Tibial artery (tissue), 4 donors: Measurements from ENCODE around the gene SYT6.

Experiments
- DNase-seq, 2 donors: peaks; one replicate each; pipeline ENCODE4 v3.0.0-alpha.2; 2019
- H3K27ac ChIP-seq, 2 donors: fragments of 200-600 bp; sonication (generic) in 1 of 2; 1 replicate in 1 of 2; 2 replicates in 1 of 2; pipeline ENCODE4 v1.5.1; 2018 to 2019; ENCODE audit warnings: mild to moderate bottlenecking in 1 of 2
- H3K27me3 ChIP-seq, 2 donors: fragments of 200-600 bp; sonication (generic) in 1 of 2; one replicate each; pipeline versions ENCODE4 v1.5.1 to v1.6.0; 2016 to 2019
- H3K36me3 ChIP-seq, 3 donors: fragments of 200-600 bp; sonication (generic) in 2 of 3; one replicate each; pipeline ENCODE4 v1.5.1; 2016 to 2019; ENCODE audit warnings: mild to moderate bottlenecking in 2 of 3
- H3K4me1 ChIP-seq, 4 donors: fragments of 200-600 bp; sonication (generic) in 2 of 4; 1 replicate in 3 of 4; 2 replicates in 1 of 4; pipeline ENCODE4 v1.5.1; 2016 to 2019
- H3K4me3 ChIP-seq, 2 donors: fragments of 200-600 bp; sonication (generic) in 1 of 2; 1 replicate in 1 of 2; 2 replicates in 1 of 2; pipeline ENCODE4 v1.5.1; 2018 to 2019; ENCODE audit warnings: mild to moderate bottlenecking in 2 of 2
- H3K9me3 ChIP-seq, 3 donors: fragments of 200-600 bp; sonication (generic) in 1 of 3; one replicate each; pipeline ENCODE4 v1.5.1; 2016 to 2019
- intact Hi-C: fragments of 100-400 bp; cut with DNase I; formaldehyde crosslinking; loops from one replicate; pipeline ENCODE4 v1.15.0; 2023; ENCODE audit warnings: low total_unique reads
- TF ChIP-seq, protein P1 (sequence below), 2 experiments: fragments of 200-600 bp in 1 of 2; fragments of 450-650 bp in 1 of 2; IDR thresholded peaks; one replicate each; pipeline ENCODE4 v1.5.1; 2017 to 2019; ENCODE audit warnings: antibody characterized with exemption in 2 of 2, mild to moderate bottlenecking in 1 of 2, moderate library complexity in 1 of 2

Gene SYT6

DNA sequence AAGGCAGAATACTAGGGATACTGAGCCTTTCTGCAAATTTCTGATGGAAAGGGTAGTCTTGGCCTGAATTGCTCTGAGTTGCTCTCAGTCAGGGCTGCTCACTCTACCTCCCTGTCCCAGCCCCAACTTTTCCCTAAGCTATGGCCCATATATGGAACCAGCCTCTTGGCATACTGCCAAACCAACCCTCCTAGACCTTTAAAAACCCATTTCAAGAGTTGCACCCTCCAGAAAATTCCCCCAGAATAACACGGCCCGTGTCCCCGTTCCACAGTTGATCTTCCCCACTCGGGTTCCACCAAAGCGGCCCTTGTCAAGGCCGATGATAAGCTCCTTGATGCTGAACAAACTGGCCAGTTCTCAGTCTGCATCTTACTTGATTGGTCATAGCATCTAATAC lies 25.4 kb downstream of the SYT6 start:
- no peak overlapping the region for H3K27ac ChIP-seq
- DNase-seq, result no peak

DNA sequence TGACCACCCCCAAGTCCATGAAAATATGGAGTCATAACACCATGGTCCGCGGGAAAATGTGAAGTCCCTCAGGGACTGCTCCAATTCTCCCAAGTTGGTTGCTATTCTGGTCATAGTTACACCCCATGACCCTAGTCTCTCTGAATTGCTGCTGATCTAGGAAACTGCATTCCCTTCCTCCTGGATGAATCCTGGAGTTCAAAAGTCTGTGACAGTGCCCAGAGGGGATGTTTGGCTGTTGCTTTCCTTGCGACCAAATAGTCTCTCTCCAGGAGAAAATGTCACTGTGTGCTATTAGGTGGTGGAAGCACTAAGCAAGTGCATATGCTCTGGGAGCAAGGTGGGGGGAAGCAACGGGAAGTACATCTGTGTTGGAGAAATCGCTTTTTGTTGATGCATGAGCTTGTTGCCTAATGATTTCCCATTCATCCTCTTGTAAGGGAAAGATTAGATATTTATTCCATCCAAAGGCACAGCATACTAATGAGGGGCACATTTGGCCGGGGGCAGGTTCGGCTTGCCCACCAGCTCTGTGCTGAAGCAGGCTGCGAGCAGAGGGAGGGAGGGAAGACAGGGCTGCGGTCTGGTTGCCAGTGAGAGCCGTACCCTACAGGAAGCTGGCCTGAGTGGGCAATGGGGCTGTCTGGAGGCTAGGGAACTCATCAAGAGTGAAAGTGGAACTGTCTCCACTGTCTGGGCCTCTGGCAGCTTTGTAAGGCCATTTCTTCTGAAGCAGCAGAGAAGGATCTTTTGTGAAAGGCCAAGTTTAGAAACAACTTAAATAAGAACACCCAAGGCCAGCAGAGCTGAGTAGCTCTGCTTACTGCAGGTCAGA lies 27.2 kb downstream of the SYT6 start:
- H3K27ac ChIP-seq, result no peak overlapping the region
- peak in 1 of 2 donors; percentile 32 for DNase-seq
- no peaks in the 10 kb centered on the region for H3K9me3 ChIP-seq
- intact Hi-C loops, result no loop called here
- no peak overlapping the region for H3K4me3 ChIP-seq
- H3K4me1 ChIP-seq, result no peaks in the 10 kb centered on the region
- no peaks in the 10 kb centered on the region for H3K36me3 ChIP-seq
- no peaks in the 10 kb centered on the region for H3K27me3 ChIP-seq
- TF ChIP-seq, protein P1, sequence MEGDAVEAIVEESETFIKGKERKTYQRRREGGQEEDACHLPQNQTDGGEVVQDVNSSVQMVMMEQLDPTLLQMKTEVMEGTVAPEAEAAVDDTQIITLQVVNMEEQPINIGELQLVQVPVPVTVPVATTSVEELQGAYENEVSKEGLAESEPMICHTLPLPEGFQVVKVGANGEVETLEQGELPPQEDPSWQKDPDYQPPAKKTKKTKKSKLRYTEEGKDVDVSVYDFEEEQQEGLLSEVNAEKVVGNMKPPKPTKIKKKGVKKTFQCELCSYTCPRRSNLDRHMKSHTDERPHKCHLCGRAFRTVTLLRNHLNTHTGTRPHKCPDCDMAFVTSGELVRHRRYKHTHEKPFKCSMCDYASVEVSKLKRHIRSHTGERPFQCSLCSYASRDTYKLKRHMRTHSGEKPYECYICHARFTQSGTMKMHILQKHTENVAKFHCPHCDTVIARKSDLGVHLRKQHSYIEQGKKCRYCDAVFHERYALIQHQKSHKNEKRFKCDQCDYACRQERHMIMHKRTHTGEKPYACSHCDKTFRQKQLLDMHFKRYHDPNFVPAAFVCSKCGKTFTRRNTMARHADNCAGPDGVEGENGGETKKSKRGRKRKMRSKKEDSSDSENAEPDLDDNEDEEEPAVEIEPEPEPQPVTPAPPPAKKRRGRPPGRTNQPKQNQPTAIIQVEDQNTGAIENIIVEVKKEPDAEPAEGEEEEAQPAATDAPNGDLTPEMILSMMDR (IDR thresholded peaks at IDR 0.05), result no peak

More for the DNA sequence above, 25.4 kb downstream of the SYT6 start:
- H3K36me3 ChIP-seq, result no peaks in the 10 kb centered on the region
- H3K27me3 ChIP-seq, result no peaks in the 10 kb centered on the region
- no peaks in the 10 kb centered on the region for H3K4me1 ChIP-seq
- TF ChIP-seq, protein P1 (IDR thresholded peaks at IDR 0.05), result no peak
- intact Hi-C loops, result no loop called here
- no peak overlapping the region for H3K4me3 ChIP-seq
- no peaks in the 10 kb centered on the region for H3K9me3 ChIP-seq

DNA sequence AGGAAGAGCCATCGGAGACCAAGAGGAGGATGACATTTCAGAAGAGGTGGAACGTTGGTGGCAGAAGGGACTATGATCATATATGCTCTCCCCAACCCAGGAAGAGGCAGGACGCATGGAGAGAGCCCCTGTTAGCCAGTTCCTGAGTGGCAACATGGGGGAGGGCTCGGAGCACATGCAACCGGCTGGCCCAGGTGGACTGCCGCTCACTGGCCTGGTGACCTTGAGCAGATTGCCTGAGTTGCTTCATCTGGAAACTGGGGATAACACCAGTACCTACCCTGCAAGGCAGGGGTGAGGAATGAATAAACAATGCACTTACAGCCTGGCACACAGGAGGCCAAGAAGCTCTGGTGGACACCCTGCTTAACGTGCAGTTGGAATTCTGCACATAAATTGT lies 29.0 kb downstream of the SYT6 start:
- Histone ChIP-seq H3K4me3 (no peak overlapping the region), H3K27me3 (no peaks in the 10 kb centered on the region), H3K36me3 (no peaks in the 10 kb centered on the region), H3K9me3 (no peaks in the 10 kb centered on the region), H3K4me1 (no peaks in the 10 kb centered on the region), H3K27ac (no peak overlapping the region)
- intact Hi-C loops, result no loop called here
- no peak for DNase-seq
- TF ChIP-seq, protein P1 (IDR thresholded peaks at IDR 0.05), result no peak

DNA sequence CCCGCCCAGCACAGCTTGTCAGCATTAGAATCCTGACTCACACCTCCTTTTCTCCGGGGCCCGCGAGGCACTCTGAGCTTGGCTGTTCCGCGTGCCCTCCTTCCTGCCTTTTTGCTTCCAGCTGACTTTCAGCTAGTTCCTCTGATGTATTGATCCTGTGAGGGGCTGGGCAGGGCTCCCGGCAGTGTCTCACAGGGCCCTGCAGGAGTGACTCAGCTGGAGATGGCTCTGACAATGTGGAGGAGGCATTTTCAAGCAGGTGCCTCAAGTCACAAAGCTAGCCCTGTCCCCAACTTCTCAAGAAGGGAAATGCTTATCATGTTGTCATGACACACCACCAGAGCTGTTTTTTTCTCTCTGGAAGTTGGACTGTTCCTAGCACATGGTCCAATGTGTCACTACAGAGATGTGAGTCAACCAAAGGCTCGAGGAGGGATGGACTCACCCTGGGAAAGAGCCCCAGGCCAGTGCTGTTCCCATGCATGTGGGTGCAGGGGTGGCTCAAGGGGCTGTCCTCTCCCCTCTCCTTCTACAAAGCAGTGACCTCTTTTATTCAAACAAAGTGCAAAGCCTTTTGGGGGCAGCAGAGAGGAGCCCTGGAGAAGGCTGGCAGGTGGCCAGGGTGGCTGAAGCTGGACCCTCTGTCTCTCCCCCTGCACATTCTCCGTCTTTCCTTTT lies 30.6 kb downstream of the SYT6 start:
- TF ChIP-seq, protein P1 (IDR thresholded peaks at IDR 0.05), result no peak
- Histone ChIP-seq H3K4me1 (no peaks in the 10 kb centered on the region), H3K27me3 (no peaks in the 10 kb centered on the region), H3K9me3 (no peaks in the 10 kb centered on the region), H3K27ac (no peak overlapping the region), H3K36me3 (no peaks in the 10 kb centered on the region), H3K4me3 (no peak overlapping the region)
- intact Hi-C loops, result no loop called here
- no peak for DNase-seq

DNA sequence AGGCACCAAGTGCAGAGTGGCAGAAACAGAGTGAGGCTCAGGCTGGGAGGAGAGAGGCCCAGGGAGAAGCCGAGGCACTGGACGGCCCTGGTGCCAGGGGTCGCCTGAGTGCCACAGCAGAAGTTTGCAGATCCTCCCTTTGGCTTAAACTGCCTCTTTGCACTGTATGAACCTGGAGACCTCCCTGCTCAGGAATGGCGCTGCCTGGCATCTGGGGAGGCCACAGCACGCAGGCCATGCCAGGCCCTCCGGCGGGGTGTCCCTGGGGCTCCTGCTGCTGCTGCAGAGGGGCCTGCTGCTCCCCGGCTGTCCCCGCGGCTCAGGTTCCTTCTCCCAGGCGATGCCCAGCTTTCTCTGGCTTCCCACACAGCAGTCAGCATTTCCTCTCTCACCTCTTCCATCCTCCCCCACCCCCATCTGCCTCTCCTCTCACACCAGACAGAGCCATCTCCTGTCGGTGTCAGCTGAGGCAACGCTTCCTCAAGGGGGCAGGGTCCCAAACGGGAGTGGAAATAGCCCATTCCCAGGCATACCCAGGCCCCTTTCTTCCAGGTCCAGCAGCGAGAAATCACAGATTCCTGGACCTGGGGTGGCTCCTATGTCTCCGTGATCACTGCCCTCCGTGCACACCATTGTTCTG lies 35.2 kb downstream of the SYT6 start:
- Histone ChIP-seq H3K4me3 (no peak overlapping the region), H3K27ac (no peak overlapping the region), H3K27me3 (no peaks in the 10 kb centered on the region), H3K36me3 (no peaks in the 10 kb centered on the region), H3K4me1 (no peaks in the 10 kb centered on the region), H3K9me3 (no peaks in the 10 kb centered on the region)
- TF ChIP-seq, protein P1 (IDR thresholded peaks at IDR 0.05), result no peak
- no peak for DNase-seq
- intact Hi-C loops, result no loop called here
